ENCODE data around the gene PLCL1.

PLCL1 gene

GRCh38 chr2:197857476-197858107 is 53.2 kb downstream of the PLCL1 start:
- Histone ChIP-seq H3K27me3 (ENCODE audit: insufficient read depth, low read length) (no peaks in the 10 kb centered on the region), H3K4me3 (ENCODE audit: low read depth, low read length, poor library complexity, severe bottlenecking) (no peak overlapping the region), H3K9ac (ENCODE audit: low read length) (no peak overlapping the region), H3K4me1 (ENCODE audit: insufficient read depth, low read length, severe bottlenecking) (no peaks in the 10 kb centered on the region), H3K9me2 (ENCODE audit: low read depth, low read length) (no peaks in the 10 kb centered on the region), H3K79me2 (ENCODE audit: insufficient read depth, low read length) (no peaks in the 10 kb centered on the region), H3K36me3 (ENCODE audit: insufficient read depth, low read length) (no peaks in the 10 kb centered on the region), H3K27ac (ENCODE audit: low read depth, low read length, poor library complexity, severe bottlenecking) (no peak overlapping the region), H4K20me1 (ENCODE audit: insufficient read depth, low read length) (no peaks in the 10 kb centered on the region), H3F3A (ENCODE audit: insufficient read depth, low read length) (no peaks in the 10 kb centered on the region), H3K9me3 (ENCODE audit: low read length) (no peaks in the 10 kb centered on the region), H3K4me2 (ENCODE audit: low read length) (no peak overlapping the region), H2AFZ (ENCODE audit: low read length) (no peak overlapping the region)
- no peak for TF ChIP-seq EZH2 (IDR thresholded peaks at IDR 0.05; ENCODE audit: borderline replicate concordance, low read length)
- TF ChIP-seq, protein P1, sequence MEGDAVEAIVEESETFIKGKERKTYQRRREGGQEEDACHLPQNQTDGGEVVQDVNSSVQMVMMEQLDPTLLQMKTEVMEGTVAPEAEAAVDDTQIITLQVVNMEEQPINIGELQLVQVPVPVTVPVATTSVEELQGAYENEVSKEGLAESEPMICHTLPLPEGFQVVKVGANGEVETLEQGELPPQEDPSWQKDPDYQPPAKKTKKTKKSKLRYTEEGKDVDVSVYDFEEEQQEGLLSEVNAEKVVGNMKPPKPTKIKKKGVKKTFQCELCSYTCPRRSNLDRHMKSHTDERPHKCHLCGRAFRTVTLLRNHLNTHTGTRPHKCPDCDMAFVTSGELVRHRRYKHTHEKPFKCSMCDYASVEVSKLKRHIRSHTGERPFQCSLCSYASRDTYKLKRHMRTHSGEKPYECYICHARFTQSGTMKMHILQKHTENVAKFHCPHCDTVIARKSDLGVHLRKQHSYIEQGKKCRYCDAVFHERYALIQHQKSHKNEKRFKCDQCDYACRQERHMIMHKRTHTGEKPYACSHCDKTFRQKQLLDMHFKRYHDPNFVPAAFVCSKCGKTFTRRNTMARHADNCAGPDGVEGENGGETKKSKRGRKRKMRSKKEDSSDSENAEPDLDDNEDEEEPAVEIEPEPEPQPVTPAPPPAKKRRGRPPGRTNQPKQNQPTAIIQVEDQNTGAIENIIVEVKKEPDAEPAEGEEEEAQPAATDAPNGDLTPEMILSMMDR (IDR thresholded peaks at IDR 0.05; ENCODE audit: low read length) = no peak

GRCh38 chr2:197858607-197859140 is 54.3 kb downstream of the PLCL1 start:
- H3K4me3 ChIP-seq (ENCODE audit: low read depth, low read length, poor library complexity, severe bottlenecking) = no peak overlapping the region
- TF ChIP-seq EZH2 (IDR thresholded peaks at IDR 0.05; ENCODE audit: borderline replicate concordance, low read length) = no peak
- TF ChIP-seq, protein P1 (IDR thresholded peaks at IDR 0.05; ENCODE audit: low read length) = no peak
- no peak overlapping the region for H2AFZ ChIP-seq (ENCODE audit: low read length)
- H3K27ac ChIP-seq (ENCODE audit: low read depth, low read length, poor library complexity, severe bottlenecking) = no peak overlapping the region
- no peaks in the 10 kb centered on the region for H3K27me3 ChIP-seq (ENCODE audit: insufficient read depth, low read length)
- H3K36me3 ChIP-seq (ENCODE audit: insufficient read depth, low read length) = no peaks in the 10 kb centered on the region
- no peaks in the 10 kb centered on the region for H3K79me2 ChIP-seq (ENCODE audit: insufficient read depth, low read length)
- H3K9me2 ChIP-seq (ENCODE audit: low read depth, low read length) = no peaks in the 10 kb centered on the region
- no peak overlapping the region for H3K4me2 ChIP-seq (ENCODE audit: low read length)
- no peaks in the 10 kb centered on the region for H3K4me1 ChIP-seq (ENCODE audit: insufficient read depth, low read length, severe bottlenecking)
- no peak overlapping the region for H3K9ac ChIP-seq (ENCODE audit: low read length)
- H3K9me3 ChIP-seq (ENCODE audit: low read length) = no peaks in the 10 kb centered on the region
- H4K20me1 ChIP-seq (ENCODE audit: insufficient read depth, low read length) = no peaks in the 10 kb centered on the region
- H3F3A ChIP-seq (ENCODE audit: insufficient read depth, low read length) = no peaks in the 10 kb centered on the region

DNA sequence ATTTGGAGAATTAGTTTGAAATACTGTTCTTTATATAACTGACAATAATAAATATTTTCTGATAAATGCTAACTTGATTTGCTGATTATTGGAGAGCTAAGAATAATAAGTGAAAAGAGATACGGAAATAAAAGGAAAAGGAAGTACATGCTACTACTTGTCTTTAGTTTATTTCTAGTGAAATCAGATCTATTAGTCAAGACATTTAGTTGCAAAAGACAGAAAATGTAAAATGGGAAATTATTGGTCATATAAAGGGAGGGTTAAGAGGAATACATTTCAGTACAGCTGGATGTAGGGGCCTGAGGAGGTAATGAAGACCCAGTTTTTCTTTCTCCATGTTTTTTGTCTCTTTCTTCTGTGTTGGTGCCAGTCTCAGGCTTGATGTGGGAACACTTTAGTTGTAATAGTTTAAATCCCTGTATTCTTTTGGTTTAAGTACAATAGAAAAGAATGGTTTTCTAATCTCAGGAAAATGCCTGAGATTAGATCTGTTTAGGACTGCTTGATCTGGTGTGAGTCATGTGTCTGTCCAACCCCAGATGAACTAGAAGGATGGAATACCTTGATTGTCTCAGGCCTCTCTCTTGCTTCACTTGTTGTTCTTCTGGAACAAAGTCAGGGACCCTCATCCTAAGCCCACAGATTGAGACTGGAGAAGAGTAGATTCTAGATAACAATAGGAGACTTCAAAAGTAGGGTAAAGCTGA is 58.0 kb downstream of the PLCL1 start:
- Histone ChIP-seq H3K4me1 (ENCODE audit: insufficient read depth, low read length, severe bottlenecking) (no peaks in the 10 kb centered on the region), H3K27me3 (ENCODE audit: insufficient read depth, low read length) (no peaks in the 10 kb centered on the region), H4K20me1 (ENCODE audit: insufficient read depth, low read length) (no peaks in the 10 kb centered on the region), H3K9me3 (ENCODE audit: low read length) (no peaks in the 10 kb centered on the region), H3K9ac (ENCODE audit: low read length) (no peak overlapping the region), H3F3A (ENCODE audit: insufficient read depth, low read length) (no peaks in the 10 kb centered on the region), H3K27ac (ENCODE audit: low read depth, low read length, poor library complexity, severe bottlenecking) (no peak overlapping the region), H3K79me2 (ENCODE audit: insufficient read depth, low read length) (no peaks in the 10 kb centered on the region), H3K36me3 (ENCODE audit: insufficient read depth, low read length) (no peaks in the 10 kb centered on the region), H3K4me3 (ENCODE audit: low read depth, low read length, poor library complexity, severe bottlenecking) (no peak overlapping the region), H3K4me2 (ENCODE audit: low read length) (no peak overlapping the region), H3K9me2 (ENCODE audit: low read depth, low read length) (no peaks in the 10 kb centered on the region), H2AFZ (ENCODE audit: low read length) (no peak overlapping the region)
- TF ChIP-seq EZH2 (IDR thresholded peaks at IDR 0.05; ENCODE audit: borderline replicate concordance, low read length) = no peak
- TF ChIP-seq, protein P1 (IDR thresholded peaks at IDR 0.05; ENCODE audit: low read length) = no peak
